Kasumi-1 (cell line): ENCODE data around the gene TMEM81.

Source experiments
- DNase-seq, 2 experiments: peaks; one replicate each; lab custom pipeline; 2025; lab: John Stamatoyannopoulos, UW

Gene TMEM81

GRCh38 chr1:205058853-205059252, 25.4 kb downstream of the TMEM81 start:
- no peak for DNase-seq

- no peak for DNase-seq
Measured at GRCh38 chr1:205057808-205058575, 26.3 kb downstream of the TMEM81 start.

- DNase-seq, result no peak
Measured at GRCh38 chr1:205056956-205057568, 27.2 kb downstream of the TMEM81 start.

GRCh38 chr1:205056188-205056611, 28.1 kb downstream of the TMEM81 start:
- no peak for DNase-seq

GRCh38 chr1:205054013-205054412, 30.2 kb downstream of the TMEM81 start:
- no peak for DNase-seq

GRCh38 chr1:205053296-205053695, 31.0 kb downstream of the TMEM81 start:
- DNase-seq, result no peak

- DNase-seq, result no peak
Measured at GRCh38 chr1:205052690-205053089, 31.6 kb downstream of the TMEM81 start.

- no peak for DNase-seq
Measured at GRCh38 chr1:205049479-205049878, 34.8 kb downstream of the TMEM81 start.

GRCh38 chr1:205048382-205048781, 35.9 kb downstream of the TMEM81 start:
- DNase-seq, result no peak

- DNase-seq, result no peak
Measured at GRCh38 chr1:205047764-205048231, 36.5 kb downstream of the TMEM81 start.

- no peak for DNase-seq
Measured at GRCh38 chr1:205046870-205047269, 37.4 kb downstream of the TMEM81 start.

GRCh38 chr1:205045146-205045545, 39.1 kb downstream of the TMEM81 start:
- DNase-seq, result no peak

- no peak for DNase-seq
Measured at GRCh38 chr1:205044741-205045140, 39.5 kb downstream of the TMEM81 start.

- DNase-seq, result no peak
Measured at GRCh38 chr1:205043866-205044265, 40.4 kb downstream of the TMEM81 start.

GRCh38 chr1:205042911-205043806, 41.1 kb downstream of the TMEM81 start, which contains the start of gene CNTN2:
Gene CNTN2, plus strand, starts transcription at chr1:205043212. Its CDS starts 9,974 bp downstream, at chr1:205053186.
- no peak for DNase-seq

GRCh38 chr1:205041998-205042910, 42.0 kb downstream of the TMEM81 start:
- DNase-seq, result no peak

GRCh38 chr1:205041001-205041715, 43.1 kb downstream of the TMEM81 start:
- no peak for DNase-seq

GRCh38 chr1:205038132-205038786, 46.0 kb downstream of the TMEM81 start:
- DNase-seq, result no peak

GRCh38 chr1:205037539-205037938, 46.7 kb downstream of the TMEM81 start:
- no peak for DNase-seq
